ENCODE data around the gene ATF3. TPM values are rescaled to one million over a fixed set of nuclear protein-coding genes. Genes with fewer than 3 reads are reported as not detected.

Gene ATF3
- total and polyA plus RNA-seq, 4 experiments from 2014 or later: 0.09 to 3.1 (median 2.7) TPM; not detected in 1

- Histone ChIP-seq H3K4me3 (ENCODE audit: low read length in 2 of 2) (no peak overlapping the region), H3K36me3 (ENCODE audit: insufficient read depth, low read length) (no peaks in the 10 kb centered on the region), H3K9me3 (ENCODE audit: control insufficient read depth in 1 of 2, low read length in 2 of 2) (no peaks in the 10 kb centered on the region), H3K27ac (ENCODE audit: low read depth, low read length) (no peak overlapping the region), H3K27me3 (ENCODE audit: insufficient read depth, low read length) (peaks cover under 1% of the 10 kb centered on the region), H3K4me1 (ENCODE audit: insufficient read depth, low read length) (no peaks in the 10 kb centered on the region)
- POLR2A ChIA-PET (ENCODE audit: partially characterized antibody): no interaction called here
- no peak for DNase-seq
- no peak overlapping the region for H3K27ac Mint-ChIP-seq
- intact Hi-C loops (cut with micrococcal nuclease): no loop called here
- no peak overlapping the region for H3K4me3 Mint-ChIP-seq
- H3K9me3 Mint-ChIP-seq: peaks cover 0 to 3% (median under 1%) of the 10 kb centered on the region in 8 donors
- peaks cover 4 to 8% of the 10 kb centered on the region in 2 donors for H3K27me3 Mint-ChIP-seq
- no peaks in the 10 kb centered on the region for H3K4me1 Mint-ChIP-seq
- no peaks in the 10 kb centered on the region for H3K36me3 Mint-ChIP-seq
- CTCF ChIA-PET (ENCODE audit: partially characterized antibody): interaction anchor here (1.1 kb wide), 1 partner anchor 19 kb away, joined by 3 read pairs; no protein-coding TSS in a partner anchor
These were observed 37.3 kb downstream of the ATF3 start for GRCh38 chr1:212645546-212646543.

- Mint-ChIP-seq H3K4me3 (no peak overlapping the region), H3K36me3 (no peaks in the 10 kb centered on the region), H3K4me1 (no peaks in the 10 kb centered on the region), H3K9me3 (no peaks in the 10 kb centered on the region), H3K27ac (no peak overlapping the region), H3K27me3 (peaks cover 4% of the 10 kb centered on the region in 2 donors)
- ChIA-PET POLR2A (ENCODE audit: partially characterized antibody) (no interaction called here), CTCF (ENCODE audit: partially characterized antibody) (no interaction called here)
- no peak overlapping the region for H3K27ac ChIP-seq (ENCODE audit: low read depth, low read length)
- no peaks in the 10 kb centered on the region for H3K4me1 ChIP-seq (ENCODE audit: insufficient read depth, low read length)
- H3K4me3 ChIP-seq (ENCODE audit: low read length in 2 of 2): no peak overlapping the region
- no peaks in the 10 kb centered on the region for H3K9me3 ChIP-seq (ENCODE audit: control insufficient read depth in 1 of 2, low read length in 2 of 2)
- no peaks in the 10 kb centered on the region for H3K27me3 ChIP-seq (ENCODE audit: insufficient read depth, low read length)
- no peak for DNase-seq
- H3K36me3 ChIP-seq (ENCODE audit: insufficient read depth, low read length): no peaks in the 10 kb centered on the region
- intact Hi-C loops (cut with micrococcal nuclease): no loop called here
These were observed 38.0 kb downstream of the ATF3 start for GRCh38 chr1:212646588-212646987.

- Mint-ChIP-seq H3K9me3 (no peaks in the 10 kb centered on the region), H3K36me3 (no peaks in the 10 kb centered on the region), H3K27ac (no peak overlapping the region), H3K4me1 (no peaks in the 10 kb centered on the region), H3K4me3 (no peak overlapping the region), H3K27me3 (peaks cover 4% of the 10 kb centered on the region in 2 donors)
- no peaks in the 10 kb centered on the region for H3K9me3 ChIP-seq (ENCODE audit: control insufficient read depth in 1 of 2, low read length in 2 of 2)
- H3K4me3 ChIP-seq (ENCODE audit: low read length in 2 of 2): no peak overlapping the region
- ChIA-PET POLR2A (ENCODE audit: partially characterized antibody) (no interaction called here), CTCF (ENCODE audit: partially characterized antibody) (interaction anchor here (1.2 kb wide), 1 partner anchor 18 kb away, joined by 3 read pairs; no protein-coding TSS in a partner anchor)
- intact Hi-C loops (cut with micrococcal nuclease): no loop called here
- no peaks in the 10 kb centered on the region for H3K36me3 ChIP-seq (ENCODE audit: insufficient read depth, low read length)
- DNase-seq: no peak
- H3K27me3 ChIP-seq (ENCODE audit: insufficient read depth, low read length): no peaks in the 10 kb centered on the region
- no peaks in the 10 kb centered on the region for H3K4me1 ChIP-seq (ENCODE audit: insufficient read depth, low read length)
- H3K27ac ChIP-seq (ENCODE audit: low read depth, low read length): no peak overlapping the region
These were observed 38.4 kb downstream of the ATF3 start for GRCh38 chr1:212647004-212647403.

GRCh38 chr1:212648431-212648830, 39.9 kb downstream of the ATF3 start:
- no peaks in the 10 kb centered on the region for H3K36me3 Mint-ChIP-seq
- no peak overlapping the region for H3K4me3 ChIP-seq (ENCODE audit: low read length in 2 of 2)
- intact Hi-C loops (cut with micrococcal nuclease): no loop called here
- H3K27me3 Mint-ChIP-seq: peaks cover 0 to 2% of the 10 kb centered on the region in 2 donors
- no peaks in the 10 kb centered on the region for H3K9me3 Mint-ChIP-seq
- ChIA-PET CTCF (ENCODE audit: partially characterized antibody) (interaction anchor here (1.2 kb wide), 1 partner anchor 16 kb away, joined by 3 read pairs; no protein-coding TSS in a partner anchor), POLR2A (ENCODE audit: partially characterized antibody) (no interaction called here)
- H3K27ac Mint-ChIP-seq: no peak overlapping the region
- H3K9me3 ChIP-seq (ENCODE audit: control insufficient read depth in 1 of 2, low read length in 2 of 2): no peaks in the 10 kb centered on the region
- no peaks in the 10 kb centered on the region for H3K27me3 ChIP-seq (ENCODE audit: insufficient read depth, low read length)
- H3K4me1 Mint-ChIP-seq: no peaks in the 10 kb centered on the region
- H3K4me1 ChIP-seq (ENCODE audit: insufficient read depth, low read length): no peaks in the 10 kb centered on the region
- no peaks in the 10 kb centered on the region for H3K36me3 ChIP-seq (ENCODE audit: insufficient read depth, low read length)
- no peak overlapping the region for H3K27ac ChIP-seq (ENCODE audit: low read depth, low read length)
- no peak for DNase-seq
- H3K4me3 Mint-ChIP-seq: no peak overlapping the region

GRCh38 chr1:212649020-212649419, 40.5 kb downstream of the ATF3 start:
- H3K36me3 ChIP-seq (ENCODE audit: insufficient read depth, low read length): no peaks in the 10 kb centered on the region
- no peak for DNase-seq
- no peak overlapping the region for H3K4me3 ChIP-seq (ENCODE audit: low read length in 2 of 2)
- Mint-ChIP-seq H3K9me3 (no peaks in the 10 kb centered on the region), H3K4me1 (no peaks in the 10 kb centered on the region), H3K27me3 (peaks cover 2 to 4% of the 10 kb centered on the region in 2 donors), H3K27ac (no peak overlapping the region), H3K36me3 (no peaks in the 10 kb centered on the region), H3K4me3 (no peak overlapping the region)
- H3K9me3 ChIP-seq (ENCODE audit: control insufficient read depth in 1 of 2, low read length in 2 of 2): no peaks in the 10 kb centered on the region
- intact Hi-C loops (cut with micrococcal nuclease): no loop called here
- ChIA-PET CTCF (ENCODE audit: partially characterized antibody) (interaction anchor here (1.7 to 1.9 kb wide), 2 partner anchors 16 to 172 kb away, joined by 5 read pairs; no protein-coding TSS in a partner anchor), POLR2A (ENCODE audit: partially characterized antibody) (no interaction called here)
- H3K27ac ChIP-seq (ENCODE audit: low read depth, low read length): no peak overlapping the region
- H3K4me1 ChIP-seq (ENCODE audit: insufficient read depth, low read length): no peaks in the 10 kb centered on the region
- H3K27me3 ChIP-seq (ENCODE audit: insufficient read depth, low read length): no peaks in the 10 kb centered on the region

GRCh38 chr1:212650228-212650627, 41.7 kb downstream of the ATF3 start:
- POLR2A ChIA-PET (ENCODE audit: partially characterized antibody): no interaction called here

GRCh38 chr1:212651521-212651920, 43.0 kb downstream of the ATF3 start:
- H3K4me3 ChIP-seq (ENCODE audit: low read length in 2 of 2): no peak overlapping the region
- no peaks in the 10 kb centered on the region for H3K9me3 ChIP-seq (ENCODE audit: control insufficient read depth in 1 of 2, low read length in 2 of 2)
- no peak overlapping the region for H3K27ac ChIP-seq (ENCODE audit: low read depth, low read length)
- ChIA-PET CTCF (ENCODE audit: partially characterized antibody) (interaction anchor here (1.9 to 2.1 kb wide), 3 partner anchors 11 to 17 kb away, joined by 4 to 9 read pairs (median 4); no protein-coding TSS in a partner anchor), POLR2A (ENCODE audit: partially characterized antibody) (no interaction called here)
- Mint-ChIP-seq H3K4me3 (no peak overlapping the region), H3K27ac (peak overlapping the region in 2 of 7 donors; percentile 43 to 54), H3K36me3 (no peaks in the 10 kb centered on the region), H3K9me3 (no peaks in the 10 kb centered on the region), H3K27me3 (peaks cover 4 to 16% of the 10 kb centered on the region in 2 donors), H3K4me1 (no peaks in the 10 kb centered on the region)
- H3K4me1 ChIP-seq (ENCODE audit: insufficient read depth, low read length): no peaks in the 10 kb centered on the region
- no peaks in the 10 kb centered on the region for H3K36me3 ChIP-seq (ENCODE audit: insufficient read depth, low read length)
- no peak for DNase-seq
- H3K27me3 ChIP-seq (ENCODE audit: insufficient read depth, low read length): no peaks in the 10 kb centered on the region
- intact Hi-C loops (cut with micrococcal nuclease): no loop called here

More at GRCh38 chr1:212650228-212650627, 41.7 kb downstream of the ATF3 start:
- peaks cover 4 to 12% of the 10 kb centered on the region in 2 donors for H3K27me3 Mint-ChIP-seq
- Histone ChIP-seq H3K27me3 (ENCODE audit: insufficient read depth, low read length) (no peaks in the 10 kb centered on the region), H3K9me3 (ENCODE audit: control insufficient read depth in 1 of 2, low read length in 2 of 2) (no peaks in the 10 kb centered on the region), H3K36me3 (ENCODE audit: insufficient read depth, low read length) (no peaks in the 10 kb centered on the region), H3K4me1 (ENCODE audit: insufficient read depth, low read length) (no peaks in the 10 kb centered on the region), H3K4me3 (ENCODE audit: low read length in 2 of 2) (no peak overlapping the region), H3K27ac (ENCODE audit: low read depth, low read length) (no peak overlapping the region)
- H3K27ac Mint-ChIP-seq: no peak overlapping the region
- no peak overlapping the region for H3K4me3 Mint-ChIP-seq
- no peak for DNase-seq
- H3K9me3 Mint-ChIP-seq: no peaks in the 10 kb centered on the region
- no peaks in the 10 kb centered on the region for H3K4me1 Mint-ChIP-seq
- CTCF ChIA-PET (ENCODE audit: partially characterized antibody): interaction anchor here (1.7 to 2.1 kb wide), 3 partner anchors 9 to 173 kb away, joined by 4 to 5 read pairs (median 5); no protein-coding TSS in a partner anchor
- intact Hi-C loops (cut with micrococcal nuclease): no loop called here
- H3K36me3 Mint-ChIP-seq: no peaks in the 10 kb centered on the region

Measured in CD4-positive, alpha-beta memory T cell (primary cell).